Spleen (tissue), 7 donors: Measurements from ENCODE around the gene CD82.

Experiments
- POLR2AphosphoS5 ChIP-seq, 3 donors: sonication (generic); formaldehyde crosslinking; IDR thresholded peaks; one replicate each; pipeline ENCODE4 v1.5.1; 2017; ENCODE audit warnings: antibody characterized with exemption in 3 of 3
- TF ChIP-seq, protein P1 (sequence below), 11 experiments: fragments of 200-600 bp in 7 of 11; fragments of 450-650 bp in 4 of 11; sonication (generic) in 4 of 11; IDR thresholded peaks in 8 of 11; conservative IDR thresholded peaks in 3 of 11; 1 replicate in 7 of 11; 2 replicates in 4 of 11; pipeline versions ENCODE4 v1.4.0 to v1.8.0; 2016 to 2021; ENCODE audit warnings: antibody characterized with exemption in 11 of 11, inconsistent platforms in 4 of 11, mild to moderate bottlenecking in 1 of 11
- donor health status: DM: no; HTN: no; CAD: no; lungs with moderate emphysema.
- donor health status: DM: no; HTN: no; CAD: no.
- donor health status: DM: no; HTN: no; CAD: no.

DNA sequence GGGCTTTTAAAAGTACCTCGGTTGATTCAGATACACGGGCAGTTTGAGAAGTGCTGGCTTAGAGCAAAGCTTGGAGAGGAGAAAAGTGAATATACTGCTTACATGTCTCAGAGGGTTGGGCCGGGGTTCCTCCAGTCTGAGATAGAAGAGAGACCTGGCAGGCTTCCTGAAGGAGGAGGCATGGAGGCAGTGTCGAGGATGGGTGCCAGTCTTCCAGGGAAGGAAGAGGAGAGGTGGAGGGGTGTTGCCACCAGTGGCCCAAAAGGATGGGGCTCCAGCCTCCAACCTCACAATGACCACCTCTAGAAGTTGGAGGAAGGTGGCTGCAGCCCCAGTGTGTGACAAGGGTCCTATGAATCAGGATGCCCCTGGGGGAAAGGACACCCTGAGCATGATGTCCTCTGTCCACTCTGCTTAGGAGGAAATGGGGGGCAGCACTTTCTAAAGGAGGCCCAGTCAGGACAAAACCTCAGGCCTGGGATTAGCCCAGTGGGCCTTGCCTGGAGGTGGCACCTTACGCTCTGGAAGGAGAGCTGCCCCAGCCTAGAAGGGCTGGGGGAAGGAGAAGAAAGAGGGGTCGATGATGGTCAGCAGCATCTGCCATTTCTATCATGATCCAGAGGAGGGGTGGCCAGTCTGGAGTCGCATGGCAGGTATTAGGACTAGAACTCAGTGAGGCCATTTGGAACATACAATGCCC is 65.2 kb downstream of the CD82 start:
- no peak for TF ChIP-seq POLR2AphosphoS5 (IDR thresholded peaks at IDR 0.05)
- TF ChIP-seq, protein P1, sequence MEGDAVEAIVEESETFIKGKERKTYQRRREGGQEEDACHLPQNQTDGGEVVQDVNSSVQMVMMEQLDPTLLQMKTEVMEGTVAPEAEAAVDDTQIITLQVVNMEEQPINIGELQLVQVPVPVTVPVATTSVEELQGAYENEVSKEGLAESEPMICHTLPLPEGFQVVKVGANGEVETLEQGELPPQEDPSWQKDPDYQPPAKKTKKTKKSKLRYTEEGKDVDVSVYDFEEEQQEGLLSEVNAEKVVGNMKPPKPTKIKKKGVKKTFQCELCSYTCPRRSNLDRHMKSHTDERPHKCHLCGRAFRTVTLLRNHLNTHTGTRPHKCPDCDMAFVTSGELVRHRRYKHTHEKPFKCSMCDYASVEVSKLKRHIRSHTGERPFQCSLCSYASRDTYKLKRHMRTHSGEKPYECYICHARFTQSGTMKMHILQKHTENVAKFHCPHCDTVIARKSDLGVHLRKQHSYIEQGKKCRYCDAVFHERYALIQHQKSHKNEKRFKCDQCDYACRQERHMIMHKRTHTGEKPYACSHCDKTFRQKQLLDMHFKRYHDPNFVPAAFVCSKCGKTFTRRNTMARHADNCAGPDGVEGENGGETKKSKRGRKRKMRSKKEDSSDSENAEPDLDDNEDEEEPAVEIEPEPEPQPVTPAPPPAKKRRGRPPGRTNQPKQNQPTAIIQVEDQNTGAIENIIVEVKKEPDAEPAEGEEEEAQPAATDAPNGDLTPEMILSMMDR (IDR thresholded peaks at IDR 0.05 in 8 of 11, conservative IDR thresholded peaks at IDR 0.05 in 3 of 11) = no peak
